GM21390 (cell line): ENCODE measurements around the gene OLFM3.

ENCODE experiments used
- ATAC-seq: cut with Tn5 transposase; IDR thresholded peaks from one replicate; pipeline ENCODE4 v1.9.1; 2021; ENCODE audit not compliant: unreplicated experiment

Gene OLFM3

GRCh38 chr1:101945884-101946283 lies 50.8 kb downstream of the OLFM3 start:
- no peak for ATAC-seq

DNA sequence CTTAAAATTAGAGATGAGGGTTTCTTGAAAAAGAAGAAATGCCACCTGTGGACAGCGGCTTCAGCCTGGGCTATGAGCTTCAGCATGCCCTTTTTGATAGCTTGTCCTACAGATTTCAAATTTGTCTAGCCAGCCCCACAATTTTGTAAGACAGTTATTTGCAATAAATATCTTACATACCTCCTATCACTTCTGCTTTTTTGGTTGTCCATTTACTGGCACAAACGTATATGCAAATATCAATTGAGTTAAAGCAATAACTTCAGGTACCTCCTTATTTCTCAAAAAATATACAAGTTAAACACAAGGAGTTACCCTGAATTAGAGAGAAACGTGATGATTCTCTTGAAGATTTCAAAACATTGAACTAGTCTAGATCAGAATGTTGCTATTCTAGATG lies 53.5 kb downstream of the OLFM3 start:
- ATAC-seq, result no peak

DNA sequence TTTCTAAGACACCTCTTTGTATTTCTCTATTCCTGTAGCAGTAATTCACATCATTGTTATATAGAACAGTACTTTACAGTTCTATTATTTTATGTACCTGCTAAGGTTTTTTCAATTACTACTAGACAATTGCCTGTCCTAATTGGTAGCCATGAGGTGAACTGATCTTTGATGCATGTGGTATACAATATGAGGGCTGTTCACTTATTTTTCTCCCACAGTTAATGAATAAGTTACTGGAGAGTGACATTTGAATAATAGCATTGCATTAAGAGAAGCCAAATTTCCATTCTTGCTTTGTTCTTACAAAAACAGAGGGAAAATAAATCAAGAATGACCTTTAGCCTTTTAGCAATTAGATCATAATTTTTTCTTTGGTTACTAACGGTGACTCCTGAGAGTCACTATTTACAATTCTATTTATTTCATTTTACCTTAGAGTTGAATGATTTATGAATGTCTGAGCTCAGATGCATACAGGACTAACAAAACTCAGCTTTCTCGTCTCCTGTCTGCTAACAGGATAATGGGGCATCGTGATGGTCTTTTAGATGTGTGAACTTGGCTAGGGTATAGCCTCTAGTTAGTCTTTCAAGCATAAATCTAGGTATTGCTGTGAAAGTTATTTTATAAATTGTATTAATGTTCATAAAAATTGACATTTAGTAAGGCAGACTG lies 54.1 kb downstream of the OLFM3 start:
- no peak for ATAC-seq

- ATAC-seq, result no peak
Measured at GRCh38 chr1:101938681-101939080, 58.0 kb downstream of the OLFM3 start.

GRCh38 chr1:101929343-101929742 lies 67.4 kb downstream of the OLFM3 start:
- ATAC-seq, result no peak

- ATAC-seq, result no peak
Measured at GRCh38 chr1:101928829-101929228, 67.9 kb downstream of the OLFM3 start.

DNA sequence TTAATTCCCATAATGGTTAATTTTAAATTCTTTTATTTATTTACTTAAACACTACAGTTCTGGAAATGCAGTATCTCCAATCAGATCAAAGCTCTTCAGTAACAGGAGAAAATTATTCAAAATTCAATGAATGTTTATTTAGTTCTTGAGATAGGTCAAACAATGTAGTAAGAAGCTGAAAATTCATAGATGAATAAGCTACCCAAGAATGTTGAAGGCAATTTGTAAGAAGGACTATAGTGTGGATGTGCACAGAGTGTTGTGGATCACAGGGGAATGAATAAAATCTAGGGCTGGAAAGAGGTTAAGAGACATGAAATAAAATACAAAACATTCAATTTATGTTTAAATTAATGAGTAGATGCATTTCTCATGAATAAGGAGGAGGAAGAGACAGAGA lies 72.0 kb downstream of the OLFM3 start:
- no peak for ATAC-seq

- no peak for ATAC-seq
Measured at GRCh38 chr1:101920577-101920976, 76.1 kb downstream of the OLFM3 start.

- ATAC-seq, result no peak
Measured at GRCh38 chr1:101918277-101918676, 78.4 kb downstream of the OLFM3 start.

DNA sequence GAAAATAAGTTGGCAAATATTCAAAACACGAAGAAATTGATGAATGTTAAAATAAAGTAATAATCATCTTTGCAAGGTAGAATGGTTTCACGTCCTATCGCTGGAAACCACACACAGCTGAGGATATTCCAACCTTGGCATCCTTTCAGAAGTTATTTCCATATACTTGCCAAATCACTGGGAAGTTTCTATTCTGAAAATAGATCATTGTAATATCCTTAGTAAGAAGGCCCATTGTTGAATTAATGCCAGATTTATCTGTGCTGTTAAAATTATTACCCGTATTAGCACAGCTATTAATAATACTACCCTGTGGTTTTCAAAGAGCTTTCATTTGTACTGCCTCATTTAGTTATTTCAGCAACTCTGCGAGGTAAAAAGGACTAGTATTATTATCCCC lies 81.1 kb downstream of the OLFM3 start:
- no peak for ATAC-seq

DNA sequence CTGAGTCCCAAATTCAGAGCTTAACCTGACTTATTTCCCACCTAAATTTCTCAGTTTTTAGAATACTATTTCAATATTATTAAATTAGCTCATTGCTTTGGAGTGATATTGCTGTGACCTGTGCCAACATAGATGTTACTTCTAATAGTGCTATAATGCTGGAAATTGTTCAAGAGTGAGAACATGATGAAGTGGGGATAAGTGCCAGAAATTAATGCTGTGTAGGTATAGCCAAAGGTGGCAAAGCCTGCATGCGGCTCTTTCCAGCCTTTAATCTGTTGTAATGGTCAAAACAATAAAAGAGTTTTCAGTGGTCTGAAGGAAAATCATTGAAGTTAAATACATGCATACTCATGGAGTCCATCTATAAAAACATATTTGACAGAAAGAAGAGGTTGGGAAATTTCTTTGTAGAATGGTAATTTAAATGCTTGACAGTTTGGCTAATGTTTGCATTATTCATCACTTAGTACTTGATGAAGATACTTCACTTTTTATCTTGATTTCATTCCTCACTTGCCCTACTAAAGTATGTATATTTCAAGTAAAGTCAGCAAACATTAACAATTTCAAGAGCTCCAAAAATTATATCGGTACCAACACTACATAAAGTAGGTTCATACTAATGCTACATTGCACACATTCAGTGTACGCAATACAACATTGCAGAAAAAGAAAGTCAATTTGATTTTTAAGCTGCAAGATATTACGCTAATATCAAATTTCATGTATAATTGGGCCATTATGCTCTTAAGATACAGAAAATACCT lies 82.1 kb downstream of the OLFM3 start:
- no peak for ATAC-seq

DNA sequence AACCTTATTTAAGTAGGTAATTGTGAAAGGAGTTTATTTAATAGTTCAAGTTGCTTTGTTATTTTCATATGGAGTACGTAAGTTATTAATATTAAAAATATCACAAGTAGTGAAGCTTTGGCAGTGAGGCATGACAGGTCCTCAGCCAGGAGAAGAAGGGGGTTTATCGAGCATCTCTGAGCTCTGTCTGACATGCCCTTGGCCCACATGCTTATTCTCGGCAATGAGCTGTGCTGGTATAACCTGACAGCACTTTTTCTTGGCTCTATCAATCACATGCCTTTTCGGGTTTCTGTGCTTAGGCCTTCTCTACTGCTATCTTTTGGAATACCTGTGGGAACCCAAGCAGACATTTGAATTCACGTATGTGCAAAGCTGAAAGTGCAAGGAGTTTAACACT lies 84.8 kb downstream of the OLFM3 start:
- no peak for ATAC-seq

DNA sequence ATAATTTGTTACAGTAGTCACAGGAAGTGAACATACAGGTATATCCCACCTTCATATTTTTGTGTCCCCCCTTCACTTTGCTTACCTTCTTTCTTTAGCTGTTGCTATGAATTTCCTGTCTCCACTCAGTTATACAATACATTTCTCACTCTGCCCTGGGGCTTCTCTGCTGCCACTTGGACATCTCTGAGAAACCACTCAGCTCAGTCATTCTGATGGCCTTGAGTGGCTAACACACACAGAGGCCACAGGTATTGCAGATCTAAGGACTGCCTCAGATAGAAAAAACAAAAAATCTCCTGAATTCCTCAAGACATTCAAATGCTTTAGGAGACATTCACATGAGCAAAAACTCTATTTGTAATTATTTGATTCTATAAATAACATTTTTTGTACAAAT lies 87.7 kb downstream of the OLFM3 start:
- ATAC-seq, result no peak

DNA sequence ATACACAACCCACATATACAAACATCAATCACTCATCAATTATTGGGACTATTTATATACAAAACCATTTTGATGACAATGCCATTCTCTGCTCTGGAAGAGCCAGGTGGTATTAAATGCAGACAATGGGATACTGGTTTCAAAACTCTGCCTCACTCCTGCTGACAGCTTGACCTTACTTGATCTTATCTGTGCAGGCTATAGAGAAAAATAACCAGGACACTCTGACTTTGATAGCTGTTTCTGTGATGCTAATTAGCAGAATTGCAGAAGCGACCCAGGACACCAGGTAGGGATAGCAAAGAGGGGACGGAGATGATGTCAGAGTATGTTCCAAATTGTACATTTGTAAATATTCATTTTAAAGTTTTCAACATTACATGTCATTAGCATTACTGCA lies 89.5 kb downstream of the OLFM3 start:
- ATAC-seq, result no peak

DNA sequence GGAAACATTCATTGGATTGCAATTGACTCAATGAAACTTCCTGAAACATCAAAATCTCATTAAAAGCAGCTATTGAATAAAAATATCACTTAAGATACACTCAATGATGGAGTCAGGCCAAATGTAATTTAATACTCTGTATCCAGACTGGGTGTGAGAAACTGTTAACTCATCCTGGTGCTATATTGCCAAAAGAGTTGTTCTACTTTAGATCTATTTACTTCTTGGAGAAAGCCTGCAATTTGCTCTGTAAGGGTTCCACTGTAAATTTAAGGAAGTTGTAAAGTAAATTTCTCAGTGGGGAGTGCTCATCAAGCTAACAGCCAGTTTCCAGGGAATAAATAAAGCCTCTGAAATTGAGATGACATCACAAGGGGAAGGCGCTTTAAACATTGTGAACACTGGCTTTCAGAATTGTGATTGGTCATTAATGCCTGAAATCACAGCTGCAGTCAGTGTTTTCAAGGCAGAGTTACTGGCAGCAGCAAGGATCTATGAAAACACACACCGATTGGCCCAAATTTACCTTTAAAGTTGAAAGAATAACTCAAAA lies 91.4 kb downstream of the OLFM3 start:
- ATAC-seq, result no peak

DNA sequence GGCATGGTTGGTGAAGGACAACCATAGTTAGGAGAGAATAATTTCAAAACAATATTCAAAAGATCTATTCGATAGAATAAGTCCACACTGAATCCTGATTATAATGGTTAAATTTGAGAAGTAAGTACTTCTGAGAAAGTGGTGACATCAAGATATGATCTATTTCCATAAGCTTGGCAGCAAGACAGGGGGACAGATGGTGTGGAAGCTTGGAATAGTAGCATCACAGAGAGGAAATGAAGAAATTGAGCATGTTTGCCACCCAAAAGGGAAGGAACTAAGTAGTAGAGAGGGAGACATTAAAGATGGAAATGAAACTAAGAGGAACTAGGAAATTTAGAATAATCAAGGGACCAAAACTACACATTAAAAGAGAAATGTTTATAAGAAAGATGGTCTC lies 94.5 kb downstream of the OLFM3 start:
- no peak for ATAC-seq

DNA sequence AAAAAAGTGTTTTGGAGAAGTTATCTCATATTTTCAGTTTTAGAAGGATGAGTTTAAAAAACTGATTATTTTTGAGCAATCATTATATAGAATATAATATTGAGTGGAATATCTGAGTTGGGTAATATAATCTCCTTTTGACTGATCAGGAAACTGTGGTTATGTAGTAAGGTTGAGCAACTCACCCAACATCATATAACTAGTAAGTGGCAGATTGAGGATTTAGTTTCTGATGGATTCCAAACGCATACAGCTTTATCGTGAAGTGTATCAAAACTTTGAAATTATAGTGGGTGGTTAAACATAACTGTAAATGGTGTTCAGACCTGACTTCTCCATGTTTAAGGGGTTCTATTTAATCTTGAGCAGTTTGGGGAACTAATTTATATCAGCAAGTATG lies 98.6 kb downstream of the OLFM3 start:
- no peak for ATAC-seq

DNA sequence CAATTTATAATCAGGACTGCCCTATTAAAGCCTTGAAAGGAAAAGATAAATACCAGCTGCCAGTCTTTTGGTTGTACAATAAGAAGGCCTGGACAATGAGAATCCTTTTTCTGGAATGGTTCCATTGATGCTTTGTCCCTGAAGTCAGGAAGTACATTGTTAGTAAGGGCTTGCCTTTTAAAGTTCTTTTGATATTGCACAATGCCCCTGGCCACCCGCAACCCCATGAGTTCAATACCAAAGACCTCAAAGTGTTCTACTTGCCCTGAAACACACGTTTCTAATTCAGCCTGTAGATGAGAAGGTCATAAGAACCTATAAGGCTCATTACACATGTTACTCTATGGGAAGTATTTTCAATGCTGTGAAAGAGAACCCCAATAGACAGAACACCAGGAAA lies 112.1 kb downstream of the OLFM3 start:
- ATAC-seq, result no peak

- ATAC-seq, result no peak
Measured at GRCh38 chr1:101875891-101876290, 120.8 kb downstream of the OLFM3 start.

DNA sequence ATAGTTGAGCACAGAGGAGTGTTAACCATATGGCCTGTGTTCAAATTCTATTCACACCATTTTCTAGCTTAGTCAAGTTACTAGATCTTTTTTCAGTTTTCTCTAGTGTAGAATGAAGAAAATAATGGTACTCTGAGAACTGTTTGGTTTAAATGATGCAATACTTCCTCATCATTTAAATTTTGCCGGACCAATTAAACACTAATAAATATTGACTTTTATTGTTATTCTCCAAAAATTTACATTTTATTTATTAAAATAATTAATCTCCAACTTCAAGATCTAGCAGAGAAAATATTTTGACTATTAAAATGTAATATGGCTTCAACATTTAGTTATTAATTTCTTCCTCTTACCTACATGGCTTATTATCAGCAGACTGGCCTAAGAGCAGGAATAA lies 123.1 kb downstream of the OLFM3 start:
- ATAC-seq, result no peak

DNA sequence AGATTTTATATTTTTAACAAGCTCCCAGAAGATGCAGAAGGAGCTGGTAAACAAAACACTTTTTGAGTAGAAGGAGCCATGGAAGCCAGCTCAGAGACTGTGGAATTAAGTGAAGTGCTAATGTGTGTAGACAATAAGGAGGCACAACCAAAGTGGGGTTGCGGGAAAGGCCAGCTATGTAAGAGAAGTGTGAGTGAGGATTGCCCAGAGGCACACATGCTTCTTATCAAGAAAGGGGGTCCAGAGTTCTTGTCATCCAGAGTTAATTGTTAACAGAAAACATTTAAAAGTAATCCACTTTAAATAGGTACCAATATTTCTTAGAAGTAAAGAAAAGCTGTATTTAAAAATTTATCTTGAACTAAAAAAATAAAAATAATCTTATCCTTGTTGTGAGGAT lies 136.8 kb downstream of the OLFM3 start:
- no peak for ATAC-seq

- ATAC-seq, result no peak
Measured at GRCh38 chr1:101854271-101854670, 142.5 kb downstream of the OLFM3 start.
